Skeletal muscle cell (primary cell): ENCODE results near the gene PAQR5.
"Not testable (repeated sequence)": the region's sequence is repeated elsewhere in the genome, so short reads cannot be mapped to it uniquely, and the experiment has no call there.

Experiments
- DNase-seq: peaks from one replicate; pipeline ENCODE4 v3.0.0-alpha.2; 2010; ENCODE audit warnings: low read depth
- H3K4me3 ChIP-seq: 2 replicates; pipeline ENCODE4 v1.5.1; 2011; ENCODE audit warnings: low read depth, mild to moderate bottlenecking, control low read depth, low read length, moderate library complexity

Gene PAQR5

DNA sequence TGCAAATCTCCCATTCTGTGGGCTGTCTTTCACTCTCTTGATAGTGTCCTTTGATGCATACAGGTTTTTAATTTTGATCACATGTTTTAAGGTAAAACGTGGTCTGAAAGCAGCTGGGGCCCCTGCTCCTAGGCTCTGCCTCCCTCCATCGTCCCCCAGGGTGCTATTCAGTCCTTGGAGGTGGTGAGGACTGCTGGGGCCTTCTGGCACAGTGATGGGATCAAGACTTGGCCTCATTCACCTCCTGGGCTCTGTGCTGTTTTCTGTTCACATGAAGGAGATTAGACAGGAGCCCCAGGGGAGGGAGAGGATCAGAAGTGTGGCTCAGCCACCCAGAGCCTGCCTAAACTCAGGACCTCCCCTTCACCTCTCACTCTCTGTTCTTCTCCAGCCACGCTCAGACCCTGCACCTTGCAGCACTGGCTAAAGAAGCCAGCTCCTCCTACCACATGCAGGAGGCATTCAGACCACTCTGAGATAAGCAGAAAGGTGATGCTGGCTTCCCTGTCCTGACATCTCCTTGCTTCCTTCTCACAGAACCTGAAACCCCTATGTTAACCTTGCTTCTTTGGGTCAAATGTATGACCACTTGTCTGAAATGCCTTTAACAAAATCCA, 43.9 kb downstream of the PAQR5 start:
- DNase-seq: no peak
- H3K4me3 ChIP-seq: no peak overlapping the region

- no peak for DNase-seq
- no peak overlapping the region for H3K4me3 ChIP-seq
These were observed 44.4 kb downstream of the PAQR5 start for GRCh38 chr15:69343133-69343532.

GRCh38 chr15:69344238-69344637, 45.5 kb downstream of the PAQR5 start:
- DNase-seq: no peak
- H3K4me3 ChIP-seq: no peak overlapping the region

DNA sequence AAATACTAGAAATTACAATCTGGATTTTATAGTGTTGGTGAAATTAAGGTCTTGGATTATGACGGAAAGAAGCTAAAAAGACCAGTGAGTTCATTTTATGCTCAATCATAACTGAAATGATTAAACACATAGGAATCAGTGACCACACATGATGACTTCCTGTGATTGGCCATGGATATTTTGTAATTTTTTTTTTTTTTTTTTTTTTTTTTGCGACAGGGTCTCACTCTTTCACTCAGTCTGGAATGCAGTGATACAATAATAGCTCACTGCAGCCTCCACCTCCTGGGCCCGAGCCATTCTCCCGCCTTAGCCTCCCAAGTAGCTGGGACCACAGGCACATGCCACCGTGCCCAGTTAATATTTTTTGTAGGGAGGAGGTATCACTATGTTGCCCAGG, 47.4 kb downstream of the PAQR5 start:
- no peak overlapping the region for H3K4me3 ChIP-seq
- no peak for DNase-seq

GRCh38 chr15:69351333-69351732, 52.6 kb downstream of the PAQR5 start:
- no peak overlapping the region for H3K4me3 ChIP-seq
- no peak for DNase-seq

DNA sequence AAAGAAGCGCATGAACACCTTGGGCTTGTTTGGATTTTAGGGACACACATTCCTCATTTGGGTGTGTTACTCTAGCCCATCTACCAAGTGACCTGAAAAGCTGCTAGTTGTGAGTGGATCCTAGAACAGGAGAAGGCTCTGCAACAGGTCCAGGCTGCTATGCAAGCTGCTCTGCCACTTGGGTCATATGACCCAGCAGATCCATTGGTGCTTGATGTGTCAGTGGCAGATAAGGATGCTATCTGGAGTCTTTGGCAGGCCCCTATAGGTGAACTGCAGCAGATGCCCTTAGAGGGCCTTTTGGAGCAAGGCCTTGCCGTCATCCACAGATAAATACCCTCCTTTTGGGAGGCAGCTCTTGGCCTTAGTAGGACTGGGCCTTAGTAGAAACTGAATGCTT, 53.2 kb downstream of the PAQR5 start:
- no peak for DNase-seq
- H3K4me3 ChIP-seq: no peak overlapping the region

DNA sequence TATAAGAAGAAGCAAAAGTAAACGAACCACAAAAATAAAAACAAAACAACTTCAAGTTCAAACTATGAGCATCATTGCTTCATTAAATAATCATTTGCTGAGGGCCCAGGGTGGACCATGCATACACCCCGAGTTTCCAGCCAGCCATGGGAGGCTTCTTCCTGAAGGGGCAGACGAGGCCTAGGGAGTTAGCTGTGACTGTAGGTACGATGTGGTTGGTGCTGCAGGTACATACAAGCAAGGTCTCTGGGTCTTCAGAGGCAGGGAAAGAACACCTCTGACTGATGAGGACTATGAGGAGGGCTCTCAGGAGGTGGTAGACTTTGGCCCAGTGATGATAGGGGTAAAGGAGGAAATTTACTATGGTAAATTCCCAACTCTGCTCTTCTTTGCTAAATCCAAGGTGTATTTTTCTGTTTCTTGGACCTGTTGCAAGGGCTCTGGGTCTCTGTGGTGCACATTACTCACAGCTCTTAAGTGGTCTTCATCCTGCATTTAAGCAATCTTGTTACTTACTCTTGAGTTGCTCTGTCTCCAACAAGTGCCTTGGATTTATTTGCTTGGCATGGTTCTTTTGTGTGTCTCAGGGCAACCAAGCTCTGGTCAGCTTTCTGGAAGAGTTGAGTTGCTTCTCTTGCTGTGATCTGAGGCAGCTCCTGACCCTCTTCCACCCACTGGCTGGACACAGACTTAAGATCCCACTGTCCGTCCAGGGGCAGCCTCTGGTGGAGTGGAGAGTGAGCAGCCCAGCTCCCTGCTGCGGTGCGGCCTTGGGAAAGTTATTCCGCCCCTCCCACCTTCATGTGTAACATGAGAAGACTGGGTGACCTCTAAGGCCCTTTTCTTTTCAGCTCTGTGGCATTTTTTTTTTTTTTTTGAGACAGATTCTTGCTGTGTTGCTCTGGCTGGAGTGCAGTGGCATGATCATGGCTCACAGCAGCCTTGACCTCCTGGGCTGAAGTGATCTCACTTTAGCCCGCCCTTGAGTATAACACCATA, 59.4 kb downstream of the PAQR5 start:
- H3K4me3 ChIP-seq: no peak overlapping the region
- DNase-seq: no peak

DNA sequence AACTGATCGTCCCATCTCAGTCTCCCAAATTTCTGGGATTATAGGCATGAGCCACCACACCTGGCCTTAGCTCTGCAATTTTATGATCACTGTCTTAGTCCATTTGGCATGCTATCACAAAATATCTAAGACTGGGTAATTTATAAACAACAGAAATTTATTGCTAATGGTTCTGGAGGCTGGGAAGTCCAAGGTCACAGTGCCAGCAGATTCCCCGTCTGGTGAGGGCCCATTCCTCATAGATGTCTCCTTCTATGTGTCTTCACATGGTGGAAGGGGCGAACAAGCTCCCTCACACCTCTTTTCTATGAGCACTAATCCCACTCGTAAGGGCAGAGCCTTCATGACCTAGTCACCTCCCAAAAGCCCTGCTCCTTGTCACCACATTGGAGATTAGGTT, 60.1 kb downstream of the PAQR5 start:
- no peak overlapping the region for H3K4me3 ChIP-seq
- no peak for DNase-seq

GRCh38 chr15:69359722-69360121, 61.0 kb downstream of the PAQR5 start:
- no peak for DNase-seq
- H3K4me3 ChIP-seq: no peak overlapping the region

DNA sequence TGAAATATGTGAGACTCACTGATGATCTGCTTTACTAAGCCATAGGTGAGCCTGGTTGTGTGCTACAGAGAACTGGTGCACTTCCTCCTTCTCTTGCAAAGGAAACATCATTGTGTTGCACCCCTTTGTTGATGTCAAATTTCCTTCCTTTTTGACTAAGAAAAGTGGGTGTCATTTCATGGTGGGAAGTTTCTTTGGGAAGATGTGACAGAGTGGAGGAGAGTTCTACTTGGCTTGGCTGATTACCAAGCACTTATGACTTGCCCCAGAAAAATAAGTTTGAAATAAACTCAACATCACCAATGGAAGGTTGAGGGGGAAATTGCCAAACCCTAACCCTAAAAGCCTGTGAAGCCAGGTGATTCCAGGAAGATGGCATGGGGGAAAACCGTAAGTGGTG, 61.9 kb downstream of the PAQR5 start:
- no peak for DNase-seq
- H3K4me3 ChIP-seq: no peak overlapping the region

- no peak overlapping the region for H3K4me3 ChIP-seq
- DNase-seq: no peak
These were observed 68.5 kb downstream of the PAQR5 start for GRCh38 chr15:69367236-69367635.

- DNase-seq: no peak
- H3K4me3 ChIP-seq: no peak overlapping the region
These were observed 70.9 kb downstream of the PAQR5 start for GRCh38 chr15:69369631-69370030.

DNA sequence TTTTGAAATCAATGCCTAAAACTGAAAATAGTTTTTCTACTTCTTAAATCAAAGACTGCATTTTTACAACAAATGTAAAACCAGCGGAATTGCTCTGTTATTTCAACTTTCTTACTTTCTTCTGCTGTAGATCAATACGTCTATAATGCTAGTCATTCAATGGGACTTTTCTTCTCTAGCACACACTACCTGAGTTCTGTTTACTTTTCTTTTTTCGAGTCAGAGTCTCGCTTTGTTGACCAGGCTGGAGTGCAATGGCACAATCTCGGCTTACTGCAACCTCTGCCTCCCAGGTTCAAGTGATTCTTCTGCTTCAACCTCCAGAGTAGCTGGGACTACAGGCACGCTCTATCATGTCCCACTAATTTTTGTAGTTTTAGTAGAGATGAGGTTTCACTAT, 74.7 kb downstream of the PAQR5 start:
- no peak overlapping the region for H3K4me3 ChIP-seq
- no peak for DNase-seq

DNA sequence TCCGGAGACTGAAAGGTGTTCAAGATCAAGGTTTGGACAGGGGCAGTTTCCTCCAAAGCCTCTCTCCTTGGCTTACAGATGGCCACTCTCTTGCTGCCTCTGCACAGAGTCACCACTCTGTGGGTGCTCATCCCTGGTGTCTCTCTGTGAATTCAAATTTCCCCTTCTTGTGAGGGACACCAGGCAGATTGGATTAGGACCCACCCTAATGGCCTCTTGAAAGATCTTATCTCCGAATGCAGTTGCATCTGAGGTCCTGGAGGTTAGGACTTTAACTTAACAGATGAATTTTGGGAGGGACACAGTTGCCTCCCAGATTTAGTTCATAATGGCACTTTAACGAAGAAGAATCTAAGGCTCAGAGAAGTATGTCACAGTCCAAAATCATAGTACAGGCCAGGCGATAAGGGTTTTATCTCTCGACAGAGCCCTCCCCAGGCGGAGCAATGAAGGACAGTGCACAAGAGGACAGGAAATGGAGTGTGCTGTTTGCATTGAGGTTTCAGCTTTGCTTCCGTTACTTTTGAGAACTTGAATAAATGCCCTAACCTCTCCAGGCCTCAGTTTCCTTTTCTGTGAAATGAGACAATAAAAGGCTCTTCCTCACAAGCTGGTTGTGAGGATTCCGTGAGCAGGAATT, 76.6 kb downstream of the PAQR5 start:
- H3K4me3 ChIP-seq: no peak overlapping the region
- DNase-seq: no peak

GRCh38 chr15:69377216-69377970, 78.7 kb downstream of the PAQR5 start:
- DNase-seq: no peak
- no peak overlapping the region for H3K4me3 ChIP-seq

GRCh38 chr15:69380100-69380725, 81.5 kb downstream of the PAQR5 start:
- DNase-seq: no peak
- H3K4me3 ChIP-seq: no peak overlapping the region

- DNase-seq: no peak
- no peak overlapping the region for H3K4me3 ChIP-seq
These were observed 82.0 kb downstream of the PAQR5 start for GRCh38 chr15:69380726-69381105.

GRCh38 chr15:69382176-69382575, 83.5 kb downstream of the PAQR5 start:
- DNase-seq, H3K4me3 ChIP-seq: not testable (repeated sequence)

GRCh38 chr15:69384066-69384465, 85.4 kb downstream of the PAQR5 start:
- not testable (repeated sequence) for DNase-seq, H3K4me3 ChIP-seq
